T-helper 2 cell treated with Interferon-gamma antibody and Interleukin-4, amounts not matched to agents 100 ng/mL and 5 ng/mL, for 36 hours (primary cell): Measurements from ENCODE around the gene A1BG. TPM values are rescaled to one million over a fixed set of nuclear protein-coding genes. Genes with fewer than 3 reads are reported as not detected.

ENCODE experiments used
- intact Hi-C: fragments of 100-400 bp; cut with micrococcal nuclease; formaldehyde crosslinking; loops from one replicate; pipeline ENCODE4 v1.15.1; 2023
- total RNA-seq: library from RNA; stranded (reverse); gene quantifications from 2 replicates; pipeline ENCODE4 v1.2.3, GENCODE V29; 2022

The A1BG gene
- total RNA-seq, 1 donor from 2014 or later, result 11.0 TPM

DNA sequence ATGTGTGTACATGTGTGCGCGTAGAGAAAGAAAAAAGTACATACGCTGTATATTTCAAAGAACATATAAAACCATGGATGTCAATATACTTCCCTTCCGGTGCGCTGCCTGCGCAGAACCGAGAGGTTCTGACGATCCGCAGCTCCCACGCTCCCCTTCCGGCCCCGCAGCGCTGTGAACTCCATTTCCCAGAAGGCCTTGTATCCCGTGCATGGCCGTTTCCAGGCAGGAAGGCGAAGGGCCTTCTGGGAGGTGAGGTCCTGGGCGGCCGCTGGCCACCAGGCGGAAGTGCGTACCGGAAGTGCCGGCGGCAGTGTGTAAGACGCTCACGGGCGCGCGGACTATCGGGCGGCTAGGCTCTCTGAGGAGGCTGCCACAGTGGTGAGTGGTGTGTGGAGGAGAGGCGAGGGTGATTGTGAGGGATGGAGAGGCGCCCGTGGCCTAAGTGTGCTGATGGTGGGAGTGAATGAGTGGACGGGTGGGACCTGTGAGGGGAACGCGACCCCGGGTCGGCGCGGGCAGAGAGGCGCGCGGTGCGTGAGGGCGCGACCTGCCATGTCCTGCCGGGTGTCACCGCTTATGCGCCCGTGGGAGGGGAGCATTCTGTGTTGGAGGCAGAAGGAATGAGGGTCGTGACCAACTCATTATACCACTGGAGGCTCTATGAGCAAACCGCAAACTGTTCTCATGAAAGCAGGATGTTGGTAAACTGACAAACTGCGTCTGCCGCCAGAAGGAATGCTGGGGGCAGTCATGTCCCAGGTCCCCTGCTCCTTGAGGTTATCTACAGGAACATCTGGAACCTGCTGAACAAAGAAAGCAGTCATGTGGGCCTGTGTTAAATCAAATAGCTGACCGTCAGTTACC is 48.0 kb downstream of the A1BG start, which contains the start of gene ERVK3-1:
Gene ERVK3-1, plus strand, starts transcription at position 313 of the 867 bp plus-strand sequence. CDS start 6,792 bp downstream, outside the sequence.
- intact Hi-C loops, result loop anchor here (1.0 kb wide), 7 partner anchors 22 to 146 kb away; partner anchors contain the start of genes ZNF132, ZNF274, ZNF324B and ZNF497

GRCh38 chr19:58304748-58305064 is 48.6 kb downstream of the A1BG start:
- intact Hi-C loops, result loop anchor here (1.0 kb wide), 7 partner anchors 23 to 147 kb away; partner anchors contain the start of genes ZNF132, ZNF274, ZNF324B and ZNF497

DNA sequence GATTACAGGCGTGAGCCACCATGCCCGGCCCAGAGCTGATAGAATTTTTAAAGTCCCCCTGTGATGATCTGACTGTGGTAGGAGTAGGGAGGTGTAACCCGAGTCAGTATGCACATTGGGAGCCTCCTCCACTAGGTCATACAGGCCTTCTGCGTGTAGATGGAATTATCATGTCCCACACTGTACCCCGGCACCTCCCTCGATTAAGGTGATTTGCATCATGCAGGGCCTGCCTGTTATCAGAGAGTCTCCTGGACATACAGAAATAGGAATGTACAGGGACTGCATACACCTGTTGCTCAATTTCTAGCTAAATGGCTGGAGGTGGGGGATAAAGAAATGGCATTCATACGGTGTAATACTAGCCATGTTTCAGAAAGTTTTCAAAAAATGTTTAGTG is 49.0 kb downstream of the A1BG start:
- intact Hi-C loops, result no loop called here

DNA sequence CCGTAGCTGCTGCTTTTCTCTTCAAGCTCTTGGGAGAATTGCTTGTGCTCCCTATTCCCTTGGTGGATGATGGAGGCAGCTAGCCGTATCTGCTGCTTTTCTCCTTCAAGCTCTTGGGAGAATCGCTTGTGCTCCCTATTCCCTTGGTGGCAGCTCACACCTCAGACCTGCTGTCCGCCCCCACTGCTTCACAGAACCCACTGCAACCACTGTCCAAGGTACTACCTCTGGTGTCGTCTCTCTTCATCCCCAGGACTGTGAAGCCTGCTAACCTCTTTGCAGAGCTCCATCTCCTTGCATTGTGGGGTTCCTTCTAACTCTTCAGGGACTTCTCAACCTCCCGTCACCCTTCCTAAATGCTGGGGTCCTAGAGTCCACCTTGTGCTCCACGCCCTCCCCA is 52.7 kb downstream of the A1BG start:
- intact Hi-C loops, result no loop called here

DNA sequence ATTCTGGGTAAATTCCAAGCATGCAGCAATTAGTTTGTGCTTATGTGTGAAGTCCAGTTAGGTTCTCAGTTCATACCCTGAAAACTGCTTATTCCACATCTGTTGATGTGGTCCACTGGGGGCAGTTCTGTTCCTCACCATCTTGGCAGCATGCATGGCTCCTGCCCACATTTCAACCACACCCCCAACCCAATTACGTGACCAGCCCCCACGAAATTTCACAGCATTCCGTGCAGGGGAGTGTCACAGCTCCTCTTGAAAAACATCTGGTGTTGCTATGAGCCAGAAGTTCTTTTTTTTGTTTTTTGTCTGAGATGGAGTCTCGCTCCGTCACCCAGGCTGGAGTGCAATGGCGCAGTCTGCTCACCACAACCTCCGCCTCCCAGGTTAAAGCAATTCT is 57.2 kb downstream of the A1BG start:
- intact Hi-C loops, result no loop called here

Other genes starting within 250 kb of the A1BG start
- gene ZNF329, start 202.7 kb downstream of the A1BG start, total RNA-seq, result 3.0 and 3.2 TPM in 2 replicates
- gene ZNF274, start 170.4 kb downstream of the A1BG start, total RNA-seq, result 19.0 and 20.3 TPM in 2 replicates
- 38.7 and 39.8 TPM in 2 replicates for gene ZNF544, start 124.6 kb downstream of the A1BG start, total RNA-seq
- gene ZNF8, start 74.5 kb downstream of the A1BG start, total RNA-seq, result 4.8 and 4.9 TPM in 2 replicates
- gene ERVK3-1, start 48.1 kb downstream of the A1BG start, total RNA-seq, result 60.7 and 68.2 TPM in 2 replicates
- gene ZSCAN22, start 26.5 kb downstream of the A1BG start, total RNA-seq, result 3.6 and 4.3 TPM in 2 replicates
- 0.73 and 1.1 TPM in 2 replicates for gene ZNF497, start 9.3 kb upstream of the A1BG start, total RNA-seq
- 1.4 and 1.7 TPM in 2 replicates for gene ZNF837, start 27.5 kb upstream of the A1BG start, total RNA-seq
- gene RPS5, start 33.8 kb upstream of the A1BG start, total RNA-seq, result 1,063 and 1,068 TPM in 2 replicates
- gene RNF225, start 42.2 kb upstream of the A1BG start, total RNA-seq, result 0.27 and 0.61 TPM in 2 replicates
- gene ZNF584, start 55.2 kb upstream of the A1BG start, total RNA-seq, result 5.5 and 5.9 TPM in 2 replicates
- 4.0 and 4.1 TPM in 2 replicates for gene ZNF132, start 86.7 kb upstream of the A1BG start, total RNA-seq
- 11.5 and 11.8 TPM in 2 replicates for gene ZNF324B, start 98.1 kb upstream of the A1BG start, total RNA-seq
- 10.1 and 11.4 TPM in 2 replicates for gene ZNF324, start 113.6 kb upstream of the A1BG start, total RNA-seq
- gene ZNF446, start 122.9 kb upstream of the A1BG start, total RNA-seq, result 7.3 and 7.5 TPM in 2 replicates
- 13.8 and 15.3 TPM in 2 replicates for gene SLC27A5, start 158.5 kb upstream of the A1BG start, total RNA-seq
- 16.5 and 17.8 TPM in 2 replicates for gene ZBTB45, start 166.3 kb upstream of the A1BG start, total RNA-seq
- gene TRIM28, start 190.6 kb upstream of the A1BG start, total RNA-seq, result 508 and 517 TPM in 2 replicates
- 122 and 124 TPM in 2 replicates for gene CHMP2A, start 201.6 kb upstream of the A1BG start, total RNA-seq
- 92.8 and 95.9 TPM in 2 replicates for gene UBE2M, start 205.1 kb upstream of the A1BG start, total RNA-seq
- gene MZF1, start 219.8 kb upstream of the A1BG start, total RNA-seq, result 26.5 and 26.7 TPM in 2 replicates